SK-N-SH treated with all-trans-retinoic acid at 6 μM for 48 hours (cell line): ENCODE measurements around the gene GNAS.

Experiments
- ARNTL ChIP-seq: fragments of 450-650 bp; formaldehyde crosslinking; IDR thresholded peaks from 2 replicates; pipeline ENCODE4 v1.5.0; 2020; ENCODE audit warnings: low read depth, mild to moderate bottlenecking, moderate library complexity, borderline replicate concordance
- CREB5 ChIP-seq: fragments of 250-450 bp; sonication (Bioruptor Pico); IDR thresholded peaks from 2 replicates; pipeline ENCODE4 v1.5.1; 2020; ENCODE audit warnings: low read depth, mild to moderate bottlenecking, moderate library complexity
- ISL1 ChIP-seq: fragments of 250-450 bp; sonication (Bioruptor Pico); IDR thresholded peaks from 2 replicates; pipeline ENCODE4 v2.1.2; 2022; ENCODE audit warnings: mild to moderate bottlenecking, moderate library complexity
- PATZ1 ChIP-seq: fragments of 250-450 bp; sonication (Bioruptor Pico); IDR thresholded peaks from 2 replicates; pipeline ENCODE4 v1.8.0; 2020; ENCODE audit warnings: mild to moderate bottlenecking, moderate library complexity, borderline replicate concordance
- POU6F1 ChIP-seq: fragments of 250-450 bp; sonication (Bioruptor Pico); IDR thresholded peaks from 2 replicates; pipeline ENCODE4 v1.8.0; 2021; ENCODE audit warnings: low read depth, mild to moderate bottlenecking, moderate library complexity, borderline replicate concordance
- RARB ChIP-seq: fragments of 250-450 bp; sonication (Bioruptor Pico); IDR thresholded peaks from 2 replicates; pipeline ENCODE4 v1.8.0; 2021; ENCODE audit warnings: mild to moderate bottlenecking, moderate library complexity
- TCF4 ChIP-seq: fragments of 250-450 bp; sonication (Bioruptor Pico); IDR thresholded peaks from 2 replicates; pipeline ENCODE4 v1.8.0; 2021; ENCODE audit warnings: mild to moderate bottlenecking, moderate library complexity, borderline replicate concordance
- TOX ChIP-seq: fragments of 250-450 bp; sonication (Bioruptor Pico); IDR thresholded peaks from 2 replicates; pipeline ENCODE4 v1.8.0; 2021; ENCODE audit warnings: mild to moderate bottlenecking, moderate library complexity, borderline replicate concordance
- ZC3H10 ChIP-seq: fragments of 250-450 bp; sonication (Bioruptor Pico); IDR thresholded peaks from 2 replicates; pipeline ENCODE4 v1.5.1; 2021; ENCODE audit warnings: mild to moderate bottlenecking, moderate library complexity
- ZFP3 ChIP-seq: fragments of 250-450 bp; sonication (Bioruptor Pico); IDR thresholded peaks from 2 replicates; pipeline ENCODE4 v1.5.0; 2020; ENCODE audit warnings: mild to moderate bottlenecking, moderate library complexity
- ZFP30 ChIP-seq: fragments of 450-650 bp; formaldehyde crosslinking; IDR thresholded peaks from 2 replicates; pipeline ENCODE4 v1.5.0; 2022; ENCODE audit warnings: mild to moderate bottlenecking, moderate library complexity
- ZNF8 ChIP-seq: fragments of 450-650 bp; formaldehyde crosslinking; IDR thresholded peaks from 2 replicates; pipeline ENCODE4 v1.5.0; 2020; ENCODE audit warnings: mild to moderate bottlenecking, moderate library complexity

GRCh38 chr20:58913079-58913478 is 60.6 kb downstream of the GNAS start:
- TF ChIP-seq PATZ1 (CRISPR knock-in tag), result no peak
- no peak for TF ChIP-seq CREB5
- no peak for TF ChIP-seq ISL1 (CRISPR knock-in tag)
- no peak for TF ChIP-seq POU6F1 (CRISPR knock-in tag)
- TF ChIP-seq ZC3H10, result no peak
- TF ChIP-seq ARNTL (CRISPR knock-in tag), result no peak
- TF ChIP-seq ZNF8 (CRISPR knock-in tag), result no peak
- TF ChIP-seq TOX, result no peak
- TF ChIP-seq ZFP30 (CRISPR knock-in tag), result no peak
- TF ChIP-seq RARB (CRISPR knock-in tag), result no peak
- no peak for TF ChIP-seq TCF4 (CRISPR knock-in tag)
- TF ChIP-seq ZFP3 (CRISPR knock-in tag), result no peak
